GM12875 (cell line): ENCODE measurements around the gene CARS2.

Experiments
- H3K4me3 ChIP-seq: one replicate; pipeline ENCODE4 v1.5.1; 2011; ENCODE audit warnings: low read depth, low read length, control low read depth
- TF ChIP-seq, protein P1 (sequence below): IDR thresholded peaks from 2 replicates; pipeline ENCODE4 v1.5.1; 2011; ENCODE audit warnings: low read depth, mild to moderate bottlenecking, control low read depth, inconsistent platforms, low read length, moderate library complexity, borderline replicate concordance; ENCODE audit not compliant: insufficient read depth

The CARS2 gene

DNA sequence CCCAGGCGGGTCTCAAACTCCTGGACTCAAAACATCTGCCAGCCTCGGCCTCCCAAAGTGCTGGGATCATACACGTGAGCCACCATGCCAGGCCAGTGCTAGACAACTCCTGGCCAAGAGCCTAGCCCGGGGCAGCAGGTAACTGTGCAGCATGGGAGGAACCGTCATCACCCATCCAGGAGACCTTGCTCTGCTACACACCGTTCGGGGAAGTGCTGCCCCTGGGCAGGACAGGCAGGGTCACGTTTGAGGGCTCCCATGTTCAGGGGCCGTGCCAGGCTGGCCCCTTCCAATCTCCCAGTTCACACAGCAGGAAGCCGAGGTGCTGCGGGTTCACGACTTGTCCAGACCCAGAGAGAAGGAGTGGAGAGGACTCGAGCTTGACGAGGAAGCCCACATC lies 55.5 kb downstream of the CARS2 start:
- TF ChIP-seq, protein P1, sequence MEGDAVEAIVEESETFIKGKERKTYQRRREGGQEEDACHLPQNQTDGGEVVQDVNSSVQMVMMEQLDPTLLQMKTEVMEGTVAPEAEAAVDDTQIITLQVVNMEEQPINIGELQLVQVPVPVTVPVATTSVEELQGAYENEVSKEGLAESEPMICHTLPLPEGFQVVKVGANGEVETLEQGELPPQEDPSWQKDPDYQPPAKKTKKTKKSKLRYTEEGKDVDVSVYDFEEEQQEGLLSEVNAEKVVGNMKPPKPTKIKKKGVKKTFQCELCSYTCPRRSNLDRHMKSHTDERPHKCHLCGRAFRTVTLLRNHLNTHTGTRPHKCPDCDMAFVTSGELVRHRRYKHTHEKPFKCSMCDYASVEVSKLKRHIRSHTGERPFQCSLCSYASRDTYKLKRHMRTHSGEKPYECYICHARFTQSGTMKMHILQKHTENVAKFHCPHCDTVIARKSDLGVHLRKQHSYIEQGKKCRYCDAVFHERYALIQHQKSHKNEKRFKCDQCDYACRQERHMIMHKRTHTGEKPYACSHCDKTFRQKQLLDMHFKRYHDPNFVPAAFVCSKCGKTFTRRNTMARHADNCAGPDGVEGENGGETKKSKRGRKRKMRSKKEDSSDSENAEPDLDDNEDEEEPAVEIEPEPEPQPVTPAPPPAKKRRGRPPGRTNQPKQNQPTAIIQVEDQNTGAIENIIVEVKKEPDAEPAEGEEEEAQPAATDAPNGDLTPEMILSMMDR = no peak

DNA sequence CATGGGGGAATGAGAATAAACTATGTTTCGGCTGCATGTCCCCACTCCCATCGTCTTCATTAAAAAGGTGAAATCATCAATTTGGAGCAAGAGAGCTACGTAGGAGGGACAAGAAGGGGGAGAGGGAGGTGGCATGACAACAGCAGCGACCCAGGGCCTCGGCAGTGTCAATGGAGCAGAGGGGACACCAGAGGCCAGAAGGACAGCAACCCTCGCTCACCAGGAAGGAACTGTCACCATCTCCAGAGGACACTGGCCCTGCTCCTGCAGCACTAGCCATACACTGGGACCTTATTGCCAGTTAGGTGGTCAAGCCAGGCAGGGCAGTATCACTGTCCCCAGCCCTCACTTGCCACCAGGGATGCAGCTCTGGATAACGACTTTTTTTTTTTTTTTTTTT lies 56.4 kb downstream of the CARS2 start:
- TF ChIP-seq, protein P1 = no peak
- H3K4me3 ChIP-seq = no peak overlapping the region

More for the DNA sequence above, 55.5 kb downstream of the CARS2 start:
- H3K4me3 ChIP-seq = no peak overlapping the region

DNA sequence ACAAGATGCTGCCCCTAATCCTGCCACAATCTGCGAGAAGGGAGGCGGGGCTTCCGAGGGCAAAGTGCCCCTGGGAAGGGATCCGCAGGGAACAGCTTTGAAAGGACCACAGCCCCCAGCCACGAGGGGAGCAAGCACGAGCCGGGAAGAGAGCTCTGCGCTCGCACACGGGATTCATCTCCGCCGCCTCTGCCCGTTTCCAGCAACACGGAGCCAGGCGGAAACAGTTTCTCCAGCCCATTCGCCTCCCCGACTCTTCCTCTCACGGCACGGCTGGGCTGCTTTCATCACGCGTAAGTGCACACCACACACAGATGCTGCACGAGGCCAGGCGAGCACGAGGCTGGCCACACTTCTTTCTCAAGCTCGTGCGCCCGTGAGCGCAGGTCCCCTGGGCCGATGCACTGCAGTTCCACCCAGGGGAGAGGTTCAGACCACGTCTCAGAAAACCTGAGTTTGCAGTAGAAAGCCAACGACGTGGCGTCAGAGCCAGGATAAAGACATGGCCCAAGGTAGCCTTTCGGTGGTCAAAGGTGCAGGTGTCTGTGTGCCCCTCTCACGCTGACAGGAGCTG lies 57.0 kb downstream of the CARS2 start:
- H3K4me3 ChIP-seq = no peak overlapping the region

GRCh38 chr13:110648146-110648819 lies 57.6 kb downstream of the CARS2 start:
- no peak overlapping the region for H3K4me3 ChIP-seq
- TF ChIP-seq, protein P1 = no peak

More for the DNA sequence above, 57.0 kb downstream of the CARS2 start:
- TF ChIP-seq, protein P1 = no peak

- TF ChIP-seq, protein P1 = no peak
- H3K4me3 ChIP-seq = no peak overlapping the region
Measured at GRCh38 chr13:110647365-110647737, 58.6 kb downstream of the CARS2 start.

DNA sequence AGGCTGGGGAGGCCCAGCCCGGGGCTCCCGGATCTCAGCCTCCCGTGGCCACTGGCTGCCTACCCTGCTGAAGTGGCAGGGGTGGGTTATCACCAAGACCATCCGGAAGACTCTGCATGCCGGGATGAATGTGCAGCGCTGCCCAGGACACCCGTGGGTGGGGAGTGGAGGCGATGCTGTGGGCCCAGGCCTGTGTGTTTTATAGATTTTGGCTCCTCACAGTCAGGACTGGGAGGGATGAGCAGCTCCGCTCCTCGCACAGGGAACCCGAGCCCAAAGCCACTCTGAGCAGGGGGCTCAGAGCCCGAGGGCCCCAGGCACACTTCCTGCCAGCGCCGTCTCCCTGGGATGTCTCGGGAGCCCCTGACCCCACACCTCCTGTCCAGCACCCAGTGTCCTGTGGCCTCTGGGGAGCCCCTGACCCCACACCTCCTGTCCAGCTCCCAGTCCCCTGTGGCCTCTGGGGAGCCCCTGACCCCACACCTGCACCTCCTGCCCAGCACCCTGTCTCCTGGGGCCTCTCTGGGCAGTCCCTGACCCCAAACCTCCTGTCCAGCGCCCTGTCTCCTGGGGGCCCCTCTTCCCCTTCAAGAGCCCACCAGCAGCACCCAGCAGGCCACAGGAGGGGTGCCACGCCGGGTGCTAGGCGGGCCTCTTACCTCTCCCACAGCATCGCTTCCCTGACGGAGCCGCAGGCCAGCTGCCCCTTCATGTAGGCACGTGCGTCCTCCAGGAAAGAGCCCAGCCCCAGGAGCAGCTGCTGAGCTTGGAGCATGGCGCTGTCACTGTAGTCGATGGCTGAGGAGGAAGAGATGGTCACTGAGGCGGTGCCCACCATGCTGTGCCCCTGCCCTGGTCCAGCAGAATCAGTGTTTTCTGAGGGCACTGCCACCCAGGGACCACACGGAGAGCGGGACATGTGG lies 59.2 kb downstream of the CARS2 start:
- TF ChIP-seq, protein P1 = no peak
- H3K4me3 ChIP-seq = no peak overlapping the region
